ES-I3 (cell line): Measurements from ENCODE around the gene HTR1E.
"Not testable (repeated sequence)": the region's sequence is repeated elsewhere in the genome, so short reads cannot be mapped to it uniquely, and the experiment has no call there.

Experiments used
- H3K36me3 ChIP-seq: 2 replicates; pipeline ENCODE4 v1.6.1; 2013; ENCODE audit warnings: mild to moderate bottlenecking, low read length, control low read depth, moderate library complexity; ENCODE audit not compliant: insufficient read depth
- H3K4me1 ChIP-seq: 2 replicates; pipeline ENCODE4 v1.6.1; 2013; ENCODE audit warnings: mild to moderate bottlenecking, control low read depth, low read length; ENCODE audit not compliant: insufficient read depth
- H3K9ac ChIP-seq: 2 replicates; pipeline ENCODE4 v1.6.1; 2013; ENCODE audit warnings: low read depth, mild to moderate bottlenecking, low read length, moderate library complexity
- H3K9me3 ChIP-seq: 2 replicates; pipeline ENCODE4 v1.6.1; 2013; ENCODE audit warnings: mild to moderate bottlenecking, low read length, moderate library complexity; ENCODE audit not compliant: control insufficient read depth, insufficient read depth

The HTR1E gene, protein sequence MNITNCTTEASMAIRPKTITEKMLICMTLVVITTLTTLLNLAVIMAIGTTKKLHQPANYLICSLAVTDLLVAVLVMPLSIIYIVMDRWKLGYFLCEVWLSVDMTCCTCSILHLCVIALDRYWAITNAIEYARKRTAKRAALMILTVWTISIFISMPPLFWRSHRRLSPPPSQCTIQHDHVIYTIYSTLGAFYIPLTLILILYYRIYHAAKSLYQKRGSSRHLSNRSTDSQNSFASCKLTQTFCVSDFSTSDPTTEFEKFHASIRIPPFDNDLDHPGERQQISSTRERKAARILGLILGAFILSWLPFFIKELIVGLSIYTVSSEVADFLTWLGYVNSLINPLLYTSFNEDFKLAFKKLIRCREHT

DNA sequence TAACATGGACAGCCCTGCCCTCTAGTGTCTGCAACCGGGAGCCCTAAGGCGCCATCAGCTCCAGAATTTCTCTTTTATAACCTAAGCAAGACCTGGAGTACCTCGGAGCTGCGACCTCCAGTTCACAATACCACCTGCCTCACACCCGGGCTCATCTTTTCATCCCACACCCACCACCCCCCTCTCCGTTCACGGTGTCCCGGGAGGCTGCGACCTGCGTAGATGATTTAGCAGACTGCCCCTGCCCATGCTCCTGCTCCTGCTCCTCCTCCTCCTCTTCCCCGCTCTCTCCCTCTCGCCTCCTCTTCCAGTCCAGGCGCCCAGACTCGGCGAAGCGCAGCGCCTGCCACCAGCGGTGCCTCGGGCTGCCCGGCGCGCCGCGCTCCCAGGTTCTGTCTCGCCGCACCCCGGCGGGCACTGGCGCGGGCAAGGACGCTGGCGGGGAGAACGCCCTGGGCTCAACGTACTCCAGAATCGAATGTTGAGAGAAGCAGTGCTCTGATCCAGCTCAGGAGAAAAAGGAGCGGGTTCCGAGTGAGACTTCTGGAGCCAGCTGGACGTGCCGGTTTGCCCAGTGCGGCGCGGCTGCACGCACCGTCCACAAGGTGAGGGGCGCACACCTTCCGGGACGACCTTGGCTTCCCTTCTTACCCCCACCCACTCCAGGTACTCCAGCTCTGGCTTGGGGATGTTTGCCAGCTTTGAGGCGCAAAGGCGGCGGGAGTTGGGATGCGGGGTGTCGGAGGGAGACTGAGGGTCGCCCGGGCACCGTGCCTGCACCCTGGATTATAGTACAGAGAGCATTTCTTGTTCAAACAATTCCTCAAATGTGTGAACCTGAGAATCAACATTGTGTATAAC is at the start of gene HTR1E:
TSS of gene HTR1E (plus strand) at position 310 of the 861 bp plus-strand sequence. CDS start 77,807 bp downstream, outside the sequence.
- peak within 1 kb of the TSS; percentile 47 for H3K9ac ChIP-seq
- no peaks in the 10 kb centered on the region for H3K9me3 ChIP-seq
- H3K36me3 ChIP-seq = no peaks in the 10 kb centered on the region; the same call in 1 of the 2 replicates
- H3K4me1 ChIP-seq = no peaks in the 10 kb centered on the region

DNA sequence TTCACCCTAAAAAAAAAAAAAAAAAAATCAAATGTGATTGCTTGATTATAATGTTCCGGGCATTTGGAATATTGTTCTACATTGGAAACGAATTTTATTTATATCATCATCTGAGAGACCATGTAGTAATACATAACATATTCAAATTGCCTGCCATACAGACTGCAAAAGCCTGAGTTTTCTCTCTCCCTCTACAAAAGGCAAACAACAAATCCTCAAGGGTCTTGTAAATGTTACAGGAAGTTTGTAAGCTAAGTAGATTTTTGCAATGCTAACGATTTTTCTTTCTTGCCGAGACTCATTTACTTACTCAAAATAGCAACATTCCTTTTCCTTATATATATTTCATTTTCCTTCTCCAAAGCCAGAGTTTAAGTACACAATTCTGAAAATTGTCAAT is 49.0 kb upstream of the HTR1E start:
- no peaks in the 10 kb centered on the region for H3K9me3 ChIP-seq
- no peak overlapping the region for H3K9ac ChIP-seq
- H3K36me3 ChIP-seq = no peaks in the 10 kb centered on the region
- H3K4me1 ChIP-seq = peaks cover 14% of the 10 kb centered on the region

DNA sequence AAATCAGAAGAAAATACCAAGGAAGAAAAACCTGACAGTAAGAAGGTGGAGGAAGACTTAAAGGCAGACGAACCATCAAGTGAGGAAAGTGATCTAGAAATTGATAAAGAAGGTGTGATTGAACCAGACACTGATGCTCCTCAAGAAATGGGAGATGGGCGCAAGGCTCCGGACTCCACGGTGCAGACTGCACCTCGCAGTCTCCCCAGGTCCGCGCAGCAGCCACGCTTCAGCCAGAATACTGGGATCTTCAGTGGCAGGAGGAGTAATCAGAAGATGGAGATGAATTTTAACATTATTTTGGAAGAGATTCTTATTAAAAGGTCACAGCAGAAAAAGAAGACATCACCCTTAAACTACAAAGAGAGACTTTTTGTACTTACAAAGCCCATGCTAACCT is 40.1 kb upstream of the HTR1E start:
- not testable (repeated sequence) for H3K4me1 ChIP-seq, H3K9me3 ChIP-seq, H3K36me3 ChIP-seq
- H3K9ac ChIP-seq = peak overlapping the region; percentile 20; the same call in 1 of the 2 replicates

DNA sequence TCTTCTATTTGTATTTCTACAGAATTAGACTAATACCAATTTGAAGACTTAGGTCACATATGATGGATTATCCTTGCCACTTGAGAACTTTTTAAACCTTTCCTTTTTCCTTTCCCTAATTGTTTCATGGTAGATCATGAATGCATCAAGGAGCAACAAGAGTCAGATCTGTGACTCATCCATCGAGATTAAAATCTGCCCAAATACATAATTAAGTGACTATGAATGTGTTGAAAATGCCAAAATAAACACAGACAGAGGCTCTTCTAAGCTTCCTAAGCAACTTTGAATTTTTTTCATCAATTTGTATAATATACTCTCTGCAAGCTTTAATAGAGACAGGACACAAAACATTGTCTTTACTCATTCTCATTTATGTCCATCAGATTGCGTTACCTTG is 23.5 kb upstream of the HTR1E start:
- Histone ChIP-seq H3K9ac (no peak overlapping the region), H3K4me1 (no peaks in the 10 kb centered on the region), H3K9me3 (no peaks in the 10 kb centered on the region), H3K36me3 (no peaks in the 10 kb centered on the region)

DNA sequence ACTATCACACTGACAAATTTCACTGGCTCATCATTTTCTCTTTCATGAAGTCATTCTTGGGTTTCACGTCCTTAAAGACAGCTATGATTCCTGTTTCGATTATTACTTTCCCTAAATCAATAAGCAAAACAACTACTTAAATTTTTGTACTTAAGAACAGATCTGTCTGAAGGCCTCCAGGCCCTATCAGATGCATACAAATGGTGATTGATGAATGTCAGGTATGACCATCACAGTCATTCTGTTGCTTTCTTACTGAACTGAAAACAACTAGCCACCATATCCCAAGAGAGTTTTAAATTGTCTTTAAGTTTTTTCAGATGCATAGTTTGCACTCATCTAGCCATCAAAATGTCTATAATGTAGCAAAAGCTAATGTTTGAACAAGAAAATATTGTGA is 20.9 kb upstream of the HTR1E start:
- Histone ChIP-seq H3K9ac (no peak overlapping the region), H3K36me3 (no peaks in the 10 kb centered on the region), H3K9me3 (no peaks in the 10 kb centered on the region), H3K4me1 (no peaks in the 10 kb centered on the region)

DNA sequence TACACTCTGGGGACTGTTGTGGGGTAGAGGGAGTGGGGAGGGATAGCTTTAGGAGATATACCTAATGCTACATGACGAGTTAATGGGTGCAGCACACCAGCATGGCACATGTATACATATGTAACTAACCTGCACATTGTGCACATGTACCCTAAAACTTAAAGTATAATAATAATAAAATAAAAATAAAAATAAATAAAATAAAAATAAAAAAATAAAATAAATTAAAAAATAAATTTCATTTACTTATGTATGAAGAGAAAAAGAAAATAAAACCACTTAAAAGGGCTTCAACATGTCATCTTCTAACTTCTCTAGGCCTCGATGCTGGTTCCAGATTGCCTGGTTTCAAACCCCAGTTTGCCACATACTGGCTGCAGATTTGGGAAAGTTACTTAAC is 10.2 kb upstream of the HTR1E start:
- not testable (repeated sequence) for H3K4me1 ChIP-seq

DNA sequence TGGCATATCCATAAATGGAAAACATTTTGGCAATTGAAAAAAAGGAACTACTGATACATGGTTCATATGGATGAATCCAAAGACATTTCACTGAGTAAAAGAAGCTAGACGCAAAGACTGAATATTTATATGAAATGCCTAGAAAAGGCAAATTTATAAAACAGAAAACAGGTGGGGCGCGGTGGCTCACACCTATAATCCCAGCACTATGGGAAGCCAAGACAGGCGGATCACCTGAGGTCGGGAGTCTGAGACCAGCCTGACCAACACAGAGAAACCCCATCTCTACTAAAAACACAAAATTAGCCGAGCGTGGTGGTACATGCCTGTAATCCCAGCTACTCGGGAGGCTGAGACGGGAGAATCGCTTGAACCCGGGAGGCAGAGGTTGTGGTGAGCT is 9.5 kb upstream of the HTR1E start:
- not testable (repeated sequence) for H3K36me3 ChIP-seq, H3K9me3 ChIP-seq, H3K4me1 ChIP-seq, H3K9ac ChIP-seq

More for the DNA sequence above, 10.2 kb upstream of the HTR1E start:
- H3K36me3 ChIP-seq, H3K9me3 ChIP-seq, H3K9ac ChIP-seq: not testable (repeated sequence)

DNA sequence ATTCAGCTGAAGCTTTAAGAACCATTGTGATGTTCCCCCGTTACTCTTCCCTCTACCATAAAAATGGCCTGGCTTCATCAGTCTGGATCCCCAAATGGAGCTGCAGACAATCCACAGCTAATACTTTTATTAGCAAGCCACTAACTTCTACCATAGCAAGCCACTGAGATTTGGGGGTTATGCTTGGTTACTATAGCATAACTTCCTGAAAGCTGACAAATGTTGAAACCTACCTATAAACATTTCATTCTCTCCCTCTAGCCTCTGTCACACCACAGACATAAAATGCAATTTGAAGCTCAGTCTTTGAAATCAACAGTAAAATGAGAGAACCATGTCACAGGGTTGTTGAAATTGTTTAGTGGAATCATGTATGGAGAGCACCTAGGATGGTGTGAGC is 3.0 kb upstream of the HTR1E start:
- Histone ChIP-seq H3K9ac (no peak overlapping the region), H3K9me3 (no peaks in the 10 kb centered on the region), H3K36me3 (no peaks in the 10 kb centered on the region; the same call in 1 of the 2 replicates), H3K4me1 (no peaks in the 10 kb centered on the region)

DNA sequence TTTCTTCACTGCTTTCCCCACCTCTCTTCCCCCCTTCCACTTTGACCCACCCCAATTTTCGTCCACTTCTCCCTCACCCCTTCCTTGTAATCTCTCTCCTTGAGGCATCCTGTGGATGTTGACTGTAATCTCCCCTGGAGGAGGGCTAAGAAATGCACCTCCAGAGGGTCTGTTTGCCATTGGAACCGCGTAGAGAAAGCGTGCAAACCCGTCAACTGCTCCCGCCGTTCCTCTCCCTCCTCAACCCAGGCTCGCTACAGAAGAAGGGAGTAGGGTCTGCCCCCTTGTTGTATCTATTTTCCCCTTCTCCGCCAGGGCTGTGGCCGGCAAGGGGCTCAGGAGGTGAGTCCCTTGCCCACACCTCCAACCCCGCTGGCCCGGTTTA is 502 bp upstream of the HTR1E start:
- H3K36me3 ChIP-seq = no peaks in the 10 kb centered on the region; the same call in 1 of the 2 replicates
- no peaks in the 10 kb centered on the region for H3K9me3 ChIP-seq
- H3K4me1 ChIP-seq = no peaks in the 10 kb centered on the region
- H3K9ac ChIP-seq = peak overlapping the region; percentile 47

DNA sequence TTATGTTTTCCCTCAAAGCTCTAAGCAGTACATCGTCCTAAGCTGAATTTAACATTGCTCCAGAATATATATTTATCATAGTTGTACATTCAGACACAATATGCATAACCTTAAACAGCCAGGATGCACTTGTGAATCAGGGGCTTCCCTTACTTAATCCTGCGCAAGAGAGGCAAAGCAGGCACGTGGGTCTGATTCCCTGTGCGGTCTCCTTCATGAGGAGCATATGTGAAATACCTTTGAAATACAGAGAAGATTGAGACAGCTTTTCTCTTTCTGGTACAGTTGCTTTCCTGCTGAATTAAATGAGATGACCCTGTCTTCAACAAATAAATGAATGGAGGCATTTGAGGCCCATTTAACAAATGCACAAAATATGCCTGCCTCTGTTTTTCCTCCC is 1.5 kb downstream of the HTR1E start:
- Histone ChIP-seq H3K36me3 (no peaks in the 10 kb centered on the region), H3K4me1 (no peaks in the 10 kb centered on the region), H3K9me3 (no peaks in the 10 kb centered on the region), H3K9ac (no peak overlapping the region)

DNA sequence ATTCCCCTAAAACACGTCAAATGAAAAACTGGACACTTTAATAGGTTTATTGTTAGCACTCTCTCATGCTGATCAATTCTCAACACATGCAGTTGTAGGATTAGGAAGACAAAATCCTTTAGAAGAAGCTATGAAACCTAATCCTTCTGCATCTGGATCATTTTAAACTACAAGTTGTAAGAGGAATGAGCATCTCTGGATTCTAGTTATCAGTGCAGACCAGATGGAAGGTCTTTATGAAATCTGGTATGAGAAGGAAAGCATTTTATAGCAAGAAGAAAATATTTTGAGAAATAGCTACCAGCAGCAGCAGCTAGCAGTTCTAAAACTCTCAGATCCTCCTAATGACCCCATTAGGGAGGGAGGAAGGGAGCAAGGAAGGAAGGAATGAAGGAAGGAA is 4.1 kb downstream of the HTR1E start:
- Histone ChIP-seq H3K9ac (no peak overlapping the region), H3K4me1 (no peaks in the 10 kb centered on the region), H3K36me3 (no peaks in the 10 kb centered on the region), H3K9me3 (no peaks in the 10 kb centered on the region)

DNA sequence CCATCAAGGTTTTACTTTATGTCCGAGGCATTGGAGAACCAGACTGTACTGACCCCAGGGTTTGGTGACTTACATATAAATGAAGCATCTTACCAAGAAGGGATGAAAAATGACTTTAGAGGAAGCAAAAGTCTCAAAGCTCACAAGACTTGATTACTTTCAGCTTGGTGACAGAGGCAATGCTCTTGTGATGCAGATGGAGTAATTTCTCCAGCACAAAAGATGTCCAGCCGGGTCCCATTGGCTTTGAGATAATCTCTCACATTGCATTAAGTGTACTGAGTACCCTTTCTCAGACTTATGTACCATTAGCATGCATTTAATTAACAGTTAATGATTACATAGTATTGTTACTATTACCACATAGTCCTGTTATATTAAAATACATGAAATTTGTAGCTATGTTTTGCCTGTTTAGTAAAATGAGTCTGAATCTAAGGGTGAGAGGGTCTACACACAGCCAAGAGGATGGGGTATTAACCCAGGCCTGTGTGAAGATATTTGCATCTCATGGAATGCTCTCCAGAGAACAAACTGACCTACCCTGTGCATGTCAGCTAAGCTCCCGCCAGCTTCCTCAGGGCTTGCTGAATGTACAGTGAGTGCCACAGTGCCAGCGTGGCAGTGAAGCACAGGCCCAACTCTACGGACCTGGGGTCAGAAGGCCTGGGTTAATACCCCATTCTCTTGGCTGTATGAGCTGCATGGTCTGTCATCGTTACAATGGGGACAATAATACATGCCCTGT is 5.6 kb downstream of the HTR1E start:
- Histone ChIP-seq H3K9ac (no peak overlapping the region), H3K4me1 (no peaks in the 10 kb centered on the region), H3K9me3 (no peaks in the 10 kb centered on the region), H3K36me3 (no peaks in the 10 kb centered on the region)

DNA sequence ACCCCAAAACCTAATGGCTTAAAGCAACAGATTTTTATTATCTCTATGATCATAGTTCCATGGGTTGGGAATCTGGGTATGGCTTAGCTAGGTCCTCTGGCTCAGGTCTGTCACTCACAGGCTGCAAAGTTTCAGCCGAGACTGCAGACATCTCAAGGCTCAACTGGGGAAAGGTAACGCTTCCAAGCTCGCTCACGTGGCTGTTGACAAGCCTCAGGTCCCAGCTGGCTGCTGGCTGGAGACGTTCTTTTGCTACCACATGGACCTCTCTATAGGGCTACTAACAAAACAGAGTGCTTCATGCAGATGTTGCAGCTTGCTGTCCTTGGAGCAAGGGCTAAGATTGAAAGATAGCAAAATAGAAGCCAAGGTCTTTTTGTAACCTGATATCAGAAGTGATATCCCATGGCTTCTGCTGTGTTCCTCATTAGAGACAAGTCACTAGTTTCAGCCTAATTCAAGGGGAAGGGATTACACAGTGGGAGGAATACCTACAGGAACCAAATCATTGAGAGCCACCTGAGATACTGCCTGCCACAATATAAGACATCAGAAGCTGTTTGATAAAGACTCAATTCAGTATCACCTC is 6.6 kb downstream of the HTR1E start:
- Histone ChIP-seq H3K9ac (no peak overlapping the region), H3K36me3 (no peaks in the 10 kb centered on the region)

DNA sequence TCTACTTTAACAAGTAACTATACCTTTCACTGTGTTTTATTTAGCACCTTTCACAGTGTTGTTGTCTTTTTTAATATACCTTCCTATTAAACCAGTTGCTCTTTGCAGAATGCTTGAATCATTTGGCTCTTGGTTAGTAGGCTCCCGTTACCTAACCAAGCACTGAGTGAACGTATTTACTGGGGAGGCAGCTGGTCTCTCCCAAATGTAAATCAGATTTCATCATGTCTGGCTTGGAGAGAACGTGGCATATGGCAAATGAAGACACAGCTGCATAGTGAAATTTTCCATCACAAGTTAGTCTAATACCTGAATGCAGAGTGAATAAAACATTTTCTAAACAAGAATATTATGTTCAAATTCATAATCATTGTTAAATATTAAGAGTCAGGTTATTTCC is 12.4 kb downstream of the HTR1E start:
- no peaks in the 10 kb centered on the region for H3K9me3 ChIP-seq
- H3K36me3 ChIP-seq = no peaks in the 10 kb centered on the region
- no peaks in the 10 kb centered on the region for H3K4me1 ChIP-seq
- no peak overlapping the region for H3K9ac ChIP-seq

More for the DNA sequence above, 6.6 kb downstream of the HTR1E start:
- H3K4me1 ChIP-seq = no peaks in the 10 kb centered on the region
- no peaks in the 10 kb centered on the region for H3K9me3 ChIP-seq
